ENCODE measurements around the gene DBT. TPM values are rescaled to one million over a fixed set of nuclear protein-coding genes. Genes with fewer than 3 reads are reported as not detected.

The DBT gene
- total and polyA plus RNA-seq, 2 of the 13 experiments (the other 11 are each of a cell fraction or from before 2014, with no cell fraction given), result 3.3 to 10.2 TPM

DNA sequence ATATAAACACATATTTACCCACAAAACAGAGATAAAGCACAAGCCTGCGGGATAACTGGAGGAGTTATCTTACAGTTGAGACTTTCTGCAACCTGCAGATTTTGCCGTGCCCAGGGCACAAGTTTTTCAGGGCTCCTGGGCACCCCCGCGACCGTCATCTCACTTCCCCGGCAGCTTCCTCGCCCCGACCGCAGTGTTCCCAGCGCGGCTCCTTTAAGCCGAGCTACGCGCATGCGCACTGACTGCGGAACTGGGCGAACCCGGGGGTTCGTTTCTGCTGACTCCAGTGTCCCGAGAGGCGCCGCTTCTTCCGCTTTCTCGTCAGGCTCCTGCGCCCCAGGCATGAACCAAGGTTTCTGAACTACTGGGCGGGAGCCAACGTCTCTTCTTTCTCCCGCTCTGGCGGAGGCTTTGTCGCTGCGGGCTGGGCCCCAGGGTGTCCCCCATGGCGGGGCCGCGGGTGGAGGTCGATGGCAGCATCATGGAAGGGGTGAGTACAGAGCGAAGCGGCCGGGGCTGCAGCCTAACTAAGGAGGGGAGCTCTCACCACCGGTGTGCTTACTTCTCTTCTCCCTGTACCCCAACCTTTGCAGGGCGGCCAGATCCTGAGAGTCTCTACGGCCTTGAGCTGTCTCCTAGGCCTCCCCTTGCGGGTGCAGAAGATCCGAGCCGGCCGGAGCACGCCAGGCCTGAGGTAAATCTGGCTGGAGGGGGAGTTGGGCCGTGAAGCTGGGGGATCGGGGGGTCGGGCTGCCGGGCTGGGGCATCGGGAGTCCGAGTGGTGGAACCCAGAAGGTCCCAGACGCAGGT is 16.5 kb upstream of the DBT start, which contains the start of gene RTCA:
RTCA (plus strand) TSS at position 286 of the 810 bp plus-strand sequence; CDS start at position 446, 160 bp downstream.
- Histone ChIP-seq H3K4me3 (replicated peaks in 1 of 3; ENCODE audit: insufficient read depth in 1 of 3, low read depth in 2 of 3, low read length in 3 of 3) (peak within 1 kb of the TSS; percentile 94 to 99 (median 98)), H4K20me1 (ENCODE audit: insufficient read depth, low read length) (no peaks in the 10 kb centered on the region), H3K9me3 (ENCODE audit: low read length) (no peaks in the 10 kb centered on the region), H3K36me3 (replicated peaks in 1 of 2; ENCODE audit: control insufficient read depth in 1 of 2, insufficient read depth in 2 of 2, low read length in 2 of 2) (peaks cover 6 to 17% of the 10 kb centered on the region in 2 experiments), H3K27me3 (ENCODE audit: control insufficient read depth in 1 of 2, insufficient read depth in 2 of 2, low read length in 2 of 2) (no peaks in the 10 kb centered on the region; a peak in 1 of 5 replicates), H3K4me1 (ENCODE audit: insufficient read depth, low read length) (peaks cover 39% of the 10 kb centered on the region), H3K27ac (ENCODE audit: extremely low read length, insufficient read depth, low read length) (peak within 1 kb of the TSS; percentile 89), H3K9ac (ENCODE audit: insufficient read depth, low read depth, low read length) (peak within 1 kb of the TSS; percentile 89), H3K79me2 (ENCODE audit: insufficient read depth, low read length) (peaks cover 29% of the 10 kb centered on the region), H2AFZ (ENCODE audit: low read length) (peak within 1 kb of the TSS; percentile 93), H3K4me2 (ENCODE audit: low read depth, low read length) (peak within 1 kb of the TSS; percentile 86)
- ChIA-PET CTCF (ENCODE audit: low intra/inter-chr PET ratio, low total read pairs) (no interaction called here), POLR2A (interaction anchor here (0.7 to 5.3 kb wide), 7 partner anchors 10 to 296 kb away, joined by 3 to 69 read pairs (median 5); partner anchors contain the start of genes CDC14A, DBT, SASS6 and SLC35A3)
- no TSS peak for BruUV-seq (replicated peaks)
- DNase-seq (ENCODE audit: low spot score) (peak; percentile 90), FAIRE-seq (peak; percentile 48), ATAC-seq (peak; percentile 97)
- 0% methylated on average over 26 of the region's 53 CpGs for WGBS (ENCODE audit: low lambda C conversion rate)
- intact Hi-C loops (cut with micrococcal nuclease; ENCODE audit: unreplicated experiment), result loop anchor here (2.0 to 5.0 kb wide), 4 partner anchors 13 to 191 kb away; partner anchors contain the start of genes SASS6 and TRMT13
- in situ Hi-C loops (cut with HindIII; ENCODE audit: extremely low pct_ligation_motif_present, low pct_unique_long_range_greater_than_20kb), result loop anchor here (5.0 to 10.0 kb wide), 2 partner anchors 86 to 189 kb away; partner anchors contain the start of gene CDC14A
- TF ChIP-seq HNRNPH1 (optimal IDR thresholded peaks at IDR 0.05; ENCODE audit: low read depth, low read length) (no peak), ZNF382 (CRISPR knock-in tag; IDR thresholded peaks at IDR 0.05; ENCODE audit: borderline replicate concordance) (no peak), XRCC5 (optimal IDR thresholded peaks at IDR 0.05; ENCODE audit: low read length) (peak; percentile 64), BORCS8-MEF2B (CRISPR knock-in tag; IDR thresholded peaks at IDR 0.05) (0 out of 2 replicates have a peak, but pooled peaks have one; percentile 58), MZF1 (CRISPR knock-in tag; IDR thresholded peaks at IDR 0.05; ENCODE audit: borderline replicate concordance) (no peak), ETV6 (CRISPR knock-in tag; conservative IDR thresholded peaks at IDR 0.05) (no peak; the same call in 1 of the 2 replicates), ZNF44 (CRISPR knock-in tag; IDR thresholded peaks at IDR 0.05) (no peak; the same call in 1 of the 2 replicates), ZC3H13 (CRISPR knock-in tag; IDR thresholded peaks at IDR 0.05) (0 out of 2 replicates have a peak, but pooled peaks have one; percentile 48), U2AF1 (optimal IDR thresholded peaks at IDR 0.05; ENCODE audit: low read depth, low read length) (peak; percentile 55), TRIM22 (IDR thresholded peaks at IDR 0.05) (no peak), HNRNPL (IDR thresholded peaks at IDR 0.05; ENCODE audit: low read depth, low read length) (no peak), POLR2G (IDR thresholded peaks at IDR 0.05; ENCODE audit: low read depth, low read length) (peak; percentile 89), ZNF556 (CRISPR knock-in tag; IDR thresholded peaks at IDR 0.05; ENCODE audit: borderline replicate concordance) (no peak), ZBTB7A (CRISPR knock-in tag; IDR thresholded peaks at IDR 0.05) (no peak), ZNF326 (CRISPR knock-in tag; IDR thresholded peaks at IDR 0.05; ENCODE audit: borderline replicate concordance) (no peak), ATF7-NPFF (CRISPR knock-in tag; IDR thresholded peaks at IDR 0.05; ENCODE audit: low read depth) (no peak), ZNF740 (CRISPR knock-in tag; IDR thresholded peaks at IDR 0.05) (no peak), RCOR2 (CRISPR knock-in tag; IDR thresholded peaks at IDR 0.05) (no peak), IRF2 (CRISPR knock-in tag; IDR thresholded peaks at IDR 0.05) (peak; percentile 56; the same call in 1 of the 2 replicates), HNRNPLL (IDR thresholded peaks at IDR 0.05; ENCODE audit: low read depth, low read length, poor library complexity, severe bottlenecking) (peak; percentile 52), FOXK1 (CRISPR knock-in tag; IDR thresholded peaks at IDR 0.05; ENCODE audit: borderline replicate concordance, low read depth) (no peak)
- TF ChIP-seq, protein P1, sequence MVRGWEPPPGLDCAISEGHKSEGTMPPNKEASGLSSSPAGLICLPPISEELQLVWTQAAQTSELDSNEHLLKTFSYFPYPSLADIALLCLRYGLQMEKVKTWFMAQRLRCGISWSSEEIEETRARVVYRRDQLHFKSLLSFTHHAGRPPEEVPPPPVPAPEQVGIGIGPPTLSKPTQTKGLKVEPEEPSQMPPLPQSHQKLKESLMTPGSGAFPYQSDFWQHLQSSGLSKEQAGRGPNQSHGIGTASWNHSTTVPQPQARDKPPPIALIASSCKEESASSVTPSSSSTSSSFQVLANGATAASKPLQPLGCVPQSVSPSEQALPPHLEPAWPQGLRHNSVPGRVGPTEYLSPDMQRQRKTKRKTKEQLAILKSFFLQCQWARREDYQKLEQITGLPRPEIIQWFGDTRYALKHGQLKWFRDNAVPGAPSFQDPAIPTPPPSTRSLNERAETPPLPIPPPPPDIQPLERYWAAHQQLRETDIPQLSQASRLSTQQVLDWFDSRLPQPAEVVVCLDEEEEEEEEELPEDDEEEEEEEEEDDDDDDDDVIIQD (CRISPR knock-in tag; IDR thresholded peaks at IDR 0.05; ENCODE audit: low read depth), result peak; percentile 42; the same call in 1 of the 2 replicates
